ENCODE measurements around the gene SAMD4A.

SAMD4A gene

GRCh38 chr14:54669721-54670561 is 103.0 kb downstream of the SAMD4A start:
- DNase-seq (ENCODE audit: low read depth): peak; percentile 87
- no peak for TF ChIP-seq CTCF (IDR thresholded peaks at IDR 0.05; ENCODE audit: low read depth, low read length, missing control alignments)
- H3K4me3 ChIP-seq (ENCODE audit: low read depth, low read length): no peak overlapping the region
- in situ Hi-C loops (cut with HindIII; ENCODE audit: low sequenced_read_pairs): no loop called here

- in situ Hi-C loops (cut with HindIII; ENCODE audit: low sequenced_read_pairs): no loop called here
- no peak for DNase-seq (ENCODE audit: low read depth)
- H3K4me3 ChIP-seq (ENCODE audit: low read depth, low read length): no peak overlapping the region
- TF ChIP-seq CTCF (IDR thresholded peaks at IDR 0.05; ENCODE audit: low read depth, low read length, missing control alignments): no peak
These were observed 104.6 kb downstream of the SAMD4A start for GRCh38 chr14:54671537-54671936.

GRCh38 chr14:54672181-54672580 is 105.3 kb downstream of the SAMD4A start:
- DNase-seq (ENCODE audit: low read depth): no peak
- no peak for TF ChIP-seq CTCF (IDR thresholded peaks at IDR 0.05; ENCODE audit: low read depth, low read length, missing control alignments)
- in situ Hi-C loops (cut with HindIII; ENCODE audit: low sequenced_read_pairs): no loop called here
- no peak overlapping the region for H3K4me3 ChIP-seq (ENCODE audit: low read depth, low read length)

GRCh38 chr14:54672688-54673087 is 105.8 kb downstream of the SAMD4A start:
- no peak overlapping the region for H3K4me3 ChIP-seq (ENCODE audit: low read depth, low read length)
- in situ Hi-C loops (cut with HindIII; ENCODE audit: low sequenced_read_pairs): no loop called here
- DNase-seq (ENCODE audit: low read depth): no peak
- TF ChIP-seq CTCF (IDR thresholded peaks at IDR 0.05; ENCODE audit: low read depth, low read length, missing control alignments): no peak

- DNase-seq (ENCODE audit: low read depth): no peak
- no peak overlapping the region for H3K4me3 ChIP-seq (ENCODE audit: low read depth, low read length)
- in situ Hi-C loops (cut with HindIII; ENCODE audit: low sequenced_read_pairs): no loop called here
- no peak for TF ChIP-seq CTCF (IDR thresholded peaks at IDR 0.05; ENCODE audit: low read depth, low read length, missing control alignments)
These were observed 106.5 kb downstream of the SAMD4A start for GRCh38 chr14:54673193-54674045.

GRCh38 chr14:54674046-54674741 is 107.3 kb downstream of the SAMD4A start:
- no peak for TF ChIP-seq CTCF (IDR thresholded peaks at IDR 0.05; ENCODE audit: low read depth, low read length, missing control alignments)
- H3K4me3 ChIP-seq (ENCODE audit: low read depth, low read length): no peak overlapping the region
- in situ Hi-C loops (cut with HindIII; ENCODE audit: low sequenced_read_pairs): no loop called here
- DNase-seq (ENCODE audit: low read depth): no peak
